ENCODE results near the gene EXOSC5. TPM values are rescaled to one million over a fixed set of nuclear protein-coding genes. Genes with fewer than 3 reads are reported as not detected.
A peak's percentile ranks its signal among the peaks of the same experiment; 100 is the strongest.

The EXOSC5 gene
- total and polyA plus RNA-seq, 2 donors (not counting 1 experiment from before 2014, with no cell fraction given) = 14.1 to 41.4 TPM

GRCh38 chr19:41364524-41365391 lies 32.4 kb downstream of the EXOSC5 start:
- Histone ChIP-seq H4K20me1 (ENCODE audit: control insufficient read depth, insufficient read depth, low read length, poor library complexity, severe bottlenecking) (no peaks in the 10 kb centered on the region), H3K4me3 (ENCODE audit: control extremely low read depth in 1 of 5, extremely low read depth in 1 of 5, insufficient read depth in 1 of 5, low read depth in 2 of 5, low read length in 4 of 5) (peak overlapping the region; percentile 75 to 97 (median 86)), H3K4me1 (ENCODE audit: control insufficient read depth in 2 of 2, insufficient read depth in 2 of 2, low read length in 2 of 2) (peaks cover 12 to 24% of the 10 kb centered on the region in 2 donors), H3K9ac (ENCODE audit: low read length) (peak overlapping the region; percentile 94), H3K36me3 (replicated peaks in 1 of 2; ENCODE audit: control extremely low read depth in 1 of 2, control insufficient read depth in 1 of 2, extremely low read depth in 1 of 2, insufficient read depth in 2 of 2, low read length in 1 of 2) (peaks cover 0 to 3% of the 10 kb centered on the region in 2 experiments), H3K27ac (ENCODE audit: low read length in 2 of 2) (peak overlapping the region; percentile 99 to 100), H2AFZ (ENCODE audit: insufficient read depth, low read depth, low read length, poor library complexity, severe bottlenecking) (peak overlapping the region; percentile 82), H3K27me3 (replicated peaks in 1 of 4; ENCODE audit: control extremely low read depth in 1 of 4, control insufficient read depth in 3 of 4, insufficient read depth in 4 of 4, low read length in 3 of 4) (no peaks in the 10 kb centered on the region), H3K4me2 (replicated peaks; ENCODE audit: low read depth, low read length, poor library complexity, severe bottlenecking) (peak overlapping the region; percentile 85), H3K9me3 (ENCODE audit: control extremely low read depth in 1 of 3, control insufficient read depth in 2 of 3, insufficient read depth in 1 of 3, low read length in 2 of 3) (no peaks in the 10 kb centered on the region), H3K79me2 (ENCODE audit: control insufficient read depth, insufficient read depth, low read length) (peaks cover 47% of the 10 kb centered on the region)
- WGBS (ENCODE audit: insufficient coverage) = 100% methylated on average over 1 of the region's 14 CpGs
- no peak for ATAC-seq (ENCODE audit: low read depth)
- CTCF ChIA-PET = interaction anchor here (0.7 to 4.7 kb wide), 14 partner anchors 11 to 1521 kb away, joined by 3 to 64 read pairs (median 6); partner anchors contain the start of genes DMAC2, HNRNPUL1 and TGFB1
- POLR2A ChIA-PET = interaction anchor here (0.6 to 2.6 kb wide), 14 partner anchors 10 to 933 kb away, joined by 3 to 32 read pairs (median 5); partner anchors contain the start of genes CCDC97, DMAC2, EGLN2 and HNRNPUL1
- Mint-ChIP-seq H3K27me3 (no peaks in the 10 kb centered on the region), H3K9me3 (ENCODE audit: insufficient read depth) (no peaks in the 10 kb centered on the region), H3K4me3 (peak overlapping the region; percentile 95), H3K4me1 (peaks cover 27% of the 10 kb centered on the region), H3K27ac (peak overlapping the region; percentile 100)
- intact Hi-C loops (cut with micrococcal nuclease) = loop anchor here (1.0 to 2.0 kb wide), 3 partner anchors 10 to 212 kb away; partner anchors contain the start of genes BCKDHA, CEACAM21 and EXOSC5
- no peak for DNase-seq
- TF ChIP-seq CTCF (IDR thresholded peaks at IDR 0.05) (no peak), EZH2 (IDR thresholded peaks at IDR 0.05; ENCODE audit: borderline replicate concordance, insufficient read depth, low read depth, low read length, poor library complexity, severe bottlenecking) (no peak)
